Muscle layer of duodenum (tissue), 2 donors: ENCODE results near the gene SLC5A11.
"Not testable (repeated sequence)": the region's sequence is repeated elsewhere in the genome, so short reads cannot be mapped to it uniquely, and the experiment has no call there.

Source experiments
- H3K27ac ChIP-seq: one replicate; pipeline ENCODE4 v1.7.0; 2013; ENCODE audit warnings: mild to moderate bottlenecking, low read length
- H3K27me3 ChIP-seq: one replicate; pipeline ENCODE4 v1.7.0; 2013; ENCODE audit warnings: low read depth, mild to moderate bottlenecking, control low read depth, low read length
- H3K36me3 ChIP-seq, 2 donors: one replicate each; pipeline ENCODE4 v1.7.0; 2013; ENCODE audit warnings: low read length in 2 of 2, control low read depth in 1 of 2, mild to moderate bottlenecking in 1 of 2; ENCODE audit not compliant: insufficient read depth in 2 of 2, control insufficient read depth in 1 of 2
- H3K4me1 ChIP-seq, 2 donors: one replicate each; pipeline ENCODE4 v1.7.0; 2013; ENCODE audit warnings: low read length in 2 of 2, mild to moderate bottlenecking in 2 of 2, control low read depth in 1 of 2, moderate library complexity in 1 of 2; ENCODE audit not compliant: insufficient read depth in 2 of 2, control insufficient read depth in 1 of 2
- H3K4me3 ChIP-seq, 2 donors: one replicate each; pipeline ENCODE4 v1.7.0; 2013; ENCODE audit warnings: low read length in 2 of 2, low read depth in 1 of 2, mild to moderate bottlenecking in 1 of 2
- H3K9me3 ChIP-seq, 2 donors: one replicate each; pipeline ENCODE4 v1.7.0; 2013; ENCODE audit warnings: low read length in 2 of 2, control low read depth in 1 of 2, mild to moderate bottlenecking in 1 of 2; ENCODE audit not compliant: control insufficient read depth in 1 of 2
- donor health status: healthy.

The SLC5A11 gene

GRCh38 chr16:24845726-24846547 is at the start of gene SLC5A11:
TSS of gene SLC5A11 (plus strand) at chr16:24845963. CDS start at chr16:24858644, 12,681 bp downstream.
- H3K27me3 ChIP-seq = no peaks in the 10 kb centered on the region
- no peak within 1 kb of the TSS for H3K4me3 ChIP-seq
- no peaks in the 10 kb centered on the region for H3K9me3 ChIP-seq
- no peaks in the 10 kb centered on the region for H3K4me1 ChIP-seq
- H3K36me3 ChIP-seq = no peaks in the 10 kb centered on the region
- no peak within 1 kb of the TSS for H3K27ac ChIP-seq

DNA sequence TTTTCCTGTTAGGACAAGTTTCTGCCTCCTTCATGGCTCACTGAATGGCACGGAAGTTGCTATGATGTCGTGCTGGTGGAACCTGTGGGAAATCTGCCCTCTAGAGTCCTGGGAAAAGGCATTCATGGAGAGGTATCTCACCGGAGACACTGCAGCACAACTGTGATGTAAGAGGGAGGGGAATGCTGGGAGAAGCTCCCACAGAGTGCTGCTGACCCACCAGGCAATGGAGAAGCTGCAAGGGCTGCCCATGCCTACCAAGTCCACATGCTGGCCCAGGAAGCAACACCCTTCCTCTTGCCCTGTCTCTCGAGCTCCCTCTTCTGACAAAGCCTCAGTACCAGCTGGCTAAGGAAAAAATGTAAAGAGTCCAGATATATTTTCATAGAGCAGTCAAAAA is 45.2 kb upstream of the SLC5A11 start:
- no peaks in the 10 kb centered on the region for H3K27me3 ChIP-seq
- no peak overlapping the region for H3K27ac ChIP-seq
- no peaks in the 10 kb centered on the region for H3K9me3 ChIP-seq
- H3K4me3 ChIP-seq = no peak overlapping the region
- H3K4me1 ChIP-seq = no peaks in the 10 kb centered on the region
- H3K36me3 ChIP-seq = peaks cover 65 to 81% of the 10 kb centered on the region in 2 donors

DNA sequence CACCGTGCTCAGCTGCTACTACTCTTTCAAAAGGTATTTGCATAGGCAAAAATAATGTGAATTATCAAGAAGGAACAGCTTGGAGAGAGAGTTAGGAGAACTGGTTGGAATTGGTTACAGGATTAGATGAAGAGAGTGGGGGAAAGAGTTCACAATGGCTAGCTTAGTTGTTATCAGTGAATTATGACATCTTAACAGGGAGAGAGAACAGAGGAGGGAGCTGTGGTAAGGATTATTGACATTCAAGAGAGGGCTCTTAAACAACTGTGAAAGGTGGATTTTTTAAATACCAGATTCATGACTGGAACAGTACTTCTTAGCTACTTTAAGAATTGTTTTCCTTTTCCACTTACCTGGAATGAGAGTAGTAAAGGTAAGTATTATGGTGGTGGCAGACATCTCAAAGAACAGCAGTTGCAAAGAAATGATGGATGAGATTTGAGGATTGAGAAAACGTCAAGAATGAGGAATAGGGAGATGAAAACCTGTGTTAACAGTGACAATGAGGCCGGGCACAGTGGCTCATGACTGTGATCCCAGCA is 43.9 kb upstream of the SLC5A11 start:
- Histone ChIP-seq H3K27me3 (no peaks in the 10 kb centered on the region), H3K4me1 (no peaks in the 10 kb centered on the region), H3K27ac (no peak overlapping the region), H3K9me3 (no peaks in the 10 kb centered on the region), H3K4me3 (no peak overlapping the region), H3K36me3 (peaks cover 72 to 85% of the 10 kb centered on the region in 2 donors)

GRCh38 chr16:24805484-24805883 is 40.3 kb upstream of the SLC5A11 start:
- no peaks in the 10 kb centered on the region for H3K27me3 ChIP-seq
- H3K4me3 ChIP-seq = no peak overlapping the region
- H3K9me3 ChIP-seq = no peaks in the 10 kb centered on the region
- H3K4me1 ChIP-seq = no peaks in the 10 kb centered on the region
- peaks cover 72 to 78% of the 10 kb centered on the region in 2 donors for H3K36me3 ChIP-seq
- H3K27ac ChIP-seq = no peak overlapping the region

DNA sequence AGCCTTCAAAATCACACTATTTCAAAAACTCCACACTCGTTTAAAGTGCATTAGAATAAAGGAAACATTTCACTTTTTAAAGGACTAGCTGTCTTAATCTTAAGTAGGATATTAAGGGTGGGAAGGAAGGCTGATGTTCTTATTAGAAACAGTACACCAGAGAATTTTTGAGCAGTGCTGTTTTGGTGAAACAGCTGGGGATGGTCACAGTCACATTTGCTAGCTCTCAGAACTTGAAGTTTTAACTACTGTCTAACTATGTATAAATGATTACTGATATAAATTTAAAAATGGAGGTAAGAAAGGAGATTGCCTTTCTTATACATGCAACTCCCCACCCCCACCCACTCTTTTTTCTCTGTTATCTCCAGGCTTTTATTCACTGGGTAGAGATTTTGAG is 38.5 kb upstream of the SLC5A11 start:
- Histone ChIP-seq H3K27me3 (no peaks in the 10 kb centered on the region), H3K27ac (no peak overlapping the region), H3K4me3 (no peak overlapping the region), H3K9me3 (no peaks in the 10 kb centered on the region), H3K36me3 (peaks cover 73 to 78% of the 10 kb centered on the region in 2 donors), H3K4me1 (peaks cover 0 to 4% of the 10 kb centered on the region in 2 donors)

DNA sequence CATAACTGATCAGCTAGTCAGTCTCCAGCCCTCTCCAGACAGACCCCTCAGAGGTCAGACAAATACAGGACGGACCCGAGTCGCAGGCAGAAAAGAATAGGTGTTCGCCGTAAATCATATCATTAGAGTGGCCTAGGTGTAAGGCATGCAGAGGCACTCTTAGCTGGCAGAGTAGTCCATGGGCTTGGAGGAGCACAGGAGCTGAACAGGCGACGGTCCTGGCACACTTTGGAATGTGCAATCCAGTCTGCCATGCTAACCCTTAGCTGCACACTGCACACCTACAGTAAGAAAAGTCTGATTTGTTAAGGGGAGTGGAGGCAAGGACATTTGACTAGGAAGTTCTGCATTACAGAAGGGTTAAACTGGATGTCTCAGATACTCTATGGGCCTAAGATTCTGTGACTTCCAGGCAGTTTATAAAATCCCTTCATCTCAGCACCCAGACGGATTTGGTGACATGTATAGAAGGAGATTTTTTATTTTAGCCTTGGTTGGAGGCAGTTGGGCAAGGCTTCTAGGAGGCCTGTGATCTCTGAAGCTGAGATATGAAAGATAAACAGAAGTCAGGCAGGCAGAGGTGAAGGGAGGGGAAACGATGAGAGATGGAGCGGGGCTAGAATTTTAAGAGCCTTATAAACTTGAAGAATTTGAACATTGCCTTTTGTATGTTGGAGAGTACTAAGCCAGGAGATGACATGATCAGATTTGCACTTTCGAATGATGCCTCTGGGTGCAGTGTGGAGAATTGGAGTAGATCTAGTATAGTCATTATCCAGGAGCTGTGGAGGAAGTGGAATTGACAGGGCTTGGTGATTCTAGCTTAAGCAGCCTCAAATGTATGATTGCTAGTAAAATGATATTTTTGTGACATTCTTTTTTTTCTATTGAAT is 34.6 kb upstream of the SLC5A11 start:
- Histone ChIP-seq H3K27me3 (no peaks in the 10 kb centered on the region), H3K27ac (no peak overlapping the region), H3K4me1 (peaks cover 0 to 4% of the 10 kb centered on the region in 2 donors), H3K4me3 (no peak overlapping the region), H3K9me3 (no peaks in the 10 kb centered on the region), H3K36me3 (peaks cover 67 to 89% of the 10 kb centered on the region in 2 donors)

- not testable (repeated sequence) for H3K27ac ChIP-seq, H3K9me3 ChIP-seq, H3K27me3 ChIP-seq, H3K4me3 ChIP-seq, H3K4me1 ChIP-seq
- peaks cover 63 to 84% of the 10 kb centered on the region in 2 donors for H3K36me3 ChIP-seq
These were observed 33.0 kb upstream of the SLC5A11 start for GRCh38 chr16:24812813-24813212.

DNA sequence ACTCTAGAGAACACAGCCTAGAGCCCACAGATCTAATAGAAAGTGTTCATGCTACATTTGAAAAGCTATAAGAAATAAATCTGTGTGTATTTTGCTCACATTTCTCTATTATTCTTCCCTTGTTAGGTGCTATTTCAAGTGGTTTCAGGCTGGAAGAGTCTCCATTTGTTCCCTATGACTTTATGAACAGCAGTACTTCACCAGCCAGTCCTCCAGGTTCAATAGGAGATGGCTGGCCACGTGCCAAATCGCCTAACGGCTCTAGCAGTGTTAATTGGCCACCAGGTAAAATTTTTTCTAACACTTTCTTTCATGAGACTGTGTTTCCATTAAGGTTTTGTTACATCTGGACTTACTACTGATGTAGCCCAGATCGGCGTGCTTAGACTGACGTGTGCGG is 30.7 kb upstream of the SLC5A11 start:
- Histone ChIP-seq H3K27ac (no peak overlapping the region), H3K9me3 (no peaks in the 10 kb centered on the region), H3K36me3 (peaks cover 75 to 82% of the 10 kb centered on the region in 2 donors), H3K4me1 (peaks cover 0 to 13% of the 10 kb centered on the region in 2 donors), H3K4me3 (no peak overlapping the region), H3K27me3 (no peaks in the 10 kb centered on the region)

GRCh38 chr16:24816688-24817087 is 29.1 kb upstream of the SLC5A11 start:
- Histone ChIP-seq H3K4me3 (no peak overlapping the region), H3K27ac (no peak overlapping the region), H3K36me3 (peaks cover 75 to 83% of the 10 kb centered on the region in 2 donors), H3K9me3 (no peaks in the 10 kb centered on the region), H3K27me3 (no peaks in the 10 kb centered on the region), H3K4me1 (peaks cover 0 to 19% of the 10 kb centered on the region in 2 donors)

- Histone ChIP-seq H3K27ac (no peak overlapping the region), H3K4me1 (peaks cover 0 to 36% of the 10 kb centered on the region in 2 donors), H3K36me3 (peaks cover 75 to 87% of the 10 kb centered on the region in 2 donors), H3K4me3 (no peak overlapping the region), H3K27me3 (no peaks in the 10 kb centered on the region), H3K9me3 (no peaks in the 10 kb centered on the region)
These were observed 26.2 kb upstream of the SLC5A11 start for GRCh38 chr16:24819462-24820040.

GRCh38 chr16:24820522-24820921 is 25.2 kb upstream of the SLC5A11 start:
- Histone ChIP-seq H3K36me3 (peaks cover 67 to 80% of the 10 kb centered on the region in 2 donors), H3K4me1 (peaks cover 0 to 36% of the 10 kb centered on the region in 2 donors), H3K27ac (no peak overlapping the region), H3K9me3 (no peaks in the 10 kb centered on the region), H3K27me3 (no peaks in the 10 kb centered on the region), H3K4me3 (no peak overlapping the region)
